ENCODE data around the gene EXOC4. TPM values are rescaled to one million over a fixed set of nuclear protein-coding genes. Genes with fewer than 3 reads are reported as not detected.

Gene EXOC4
- total and polyA plus RNA-seq, 2 donors from 2014 or later, result 22.8 to 78.7 TPM

DNA sequence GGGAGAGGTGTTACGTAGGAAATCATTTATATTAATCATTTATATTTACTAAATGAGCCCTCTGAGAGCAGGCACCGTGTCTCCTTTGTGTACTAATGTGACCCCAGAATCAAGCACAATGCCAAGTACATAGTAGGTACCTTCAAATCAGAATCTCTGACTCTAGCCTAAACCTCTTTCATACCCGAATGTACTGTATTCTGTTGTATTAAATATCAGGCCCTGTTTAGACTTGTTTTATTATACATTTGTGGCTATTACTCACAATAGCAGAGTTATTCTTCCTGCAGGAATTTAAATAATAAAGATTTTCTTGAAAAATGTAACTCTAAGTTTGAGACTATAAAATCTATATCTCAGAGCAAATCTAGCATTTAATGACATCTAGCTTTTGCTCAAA, 297.3 kb downstream of the EXOC4 start:
- Histone ChIP-seq H3K27ac (ENCODE audit: low read depth in 2 of 2, low read length in 2 of 2) (no peak overlapping the region), H3K27me3 (ENCODE audit: control insufficient read depth, insufficient read depth, low read length) (no peaks in the 10 kb centered on the region), H3K9ac (ENCODE audit: low read length in 3 of 3) (no peak overlapping the region), H3K36me3 (ENCODE audit: control insufficient read depth in 2 of 3, insufficient read depth in 3 of 3, low read length in 3 of 3) (no peaks in the 10 kb centered on the region), H3K4me1 (ENCODE audit: control insufficient read depth in 2 of 3, insufficient read depth in 2 of 3, low read depth in 1 of 3, low read length in 3 of 3) (peaks cover 0 to 9% (median 0%) of the 10 kb centered on the region in 3 donors), H3K4me3 (ENCODE audit: low read length in 3 of 3) (no peak overlapping the region), H3K9me3 (ENCODE audit: control insufficient read depth in 2 of 3, insufficient read depth in 1 of 3, low read length in 3 of 3) (no peaks in the 10 kb centered on the region)
- intact Hi-C loops (cut with DNase I), result no loop called here
- no peak for TF ChIP-seq CTCF (IDR thresholded peaks at IDR 0.05; ENCODE audit: borderline replicate concordance, extremely low read depth, insufficient read depth)
- FAIRE-seq (no peak), DNase-seq (no peak)

- H3K4me1 ChIP-seq (ENCODE audit: control insufficient read depth in 2 of 3, insufficient read depth in 2 of 3, low read depth in 1 of 3, low read length in 3 of 3), result peaks cover 0 to 9% (median 0%) of the 10 kb centered on the region in 3 donors
- H3K27ac ChIP-seq (ENCODE audit: low read depth in 2 of 2, low read length in 2 of 2), result no peak overlapping the region
- H3K4me3 ChIP-seq (ENCODE audit: low read length in 3 of 3), result no peak overlapping the region
- FAIRE-seq, result no peak
- TF ChIP-seq CTCF (IDR thresholded peaks at IDR 0.05; ENCODE audit: borderline replicate concordance, extremely low read depth, insufficient read depth), result no peak
- DNase-seq, result no peak
- H3K36me3 ChIP-seq (ENCODE audit: control insufficient read depth in 2 of 3, insufficient read depth in 3 of 3, low read length in 3 of 3), result no peaks in the 10 kb centered on the region
- H3K9me3 ChIP-seq (ENCODE audit: control insufficient read depth in 2 of 3, insufficient read depth in 1 of 3, low read length in 3 of 3), result no peaks in the 10 kb centered on the region
- no peak overlapping the region for H3K9ac ChIP-seq (ENCODE audit: low read length in 3 of 3)
- no peaks in the 10 kb centered on the region for H3K27me3 ChIP-seq (ENCODE audit: control insufficient read depth, insufficient read depth, low read length)
- intact Hi-C loops (cut with DNase I), result no loop called here
These were observed 297.9 kb downstream of the EXOC4 start for GRCh38 chr7:133550811-133551210.

DNA sequence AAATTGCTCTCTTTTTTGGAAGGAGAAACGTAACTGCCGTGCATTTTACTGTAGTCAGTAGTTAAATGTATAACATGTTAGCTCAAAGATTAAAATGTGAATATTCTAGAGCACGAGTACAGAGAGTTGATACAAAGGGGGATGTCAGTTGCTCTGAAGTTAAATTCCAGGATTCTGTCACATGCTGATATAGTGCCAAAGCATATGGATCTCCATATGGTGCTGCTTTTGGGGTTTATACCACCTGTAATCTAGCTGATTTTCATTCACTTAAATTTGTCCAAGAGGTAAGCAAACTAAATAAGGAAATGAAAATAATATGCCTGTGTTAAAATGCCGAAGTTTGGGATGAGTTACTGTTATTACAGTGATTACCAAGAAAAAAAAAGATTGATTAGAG, 298.6 kb downstream of the EXOC4 start:
- no peak for FAIRE-seq
- no peak for TF ChIP-seq CTCF (IDR thresholded peaks at IDR 0.05; ENCODE audit: borderline replicate concordance, extremely low read depth, insufficient read depth)
- intact Hi-C loops (cut with DNase I), result no loop called here

DNA sequence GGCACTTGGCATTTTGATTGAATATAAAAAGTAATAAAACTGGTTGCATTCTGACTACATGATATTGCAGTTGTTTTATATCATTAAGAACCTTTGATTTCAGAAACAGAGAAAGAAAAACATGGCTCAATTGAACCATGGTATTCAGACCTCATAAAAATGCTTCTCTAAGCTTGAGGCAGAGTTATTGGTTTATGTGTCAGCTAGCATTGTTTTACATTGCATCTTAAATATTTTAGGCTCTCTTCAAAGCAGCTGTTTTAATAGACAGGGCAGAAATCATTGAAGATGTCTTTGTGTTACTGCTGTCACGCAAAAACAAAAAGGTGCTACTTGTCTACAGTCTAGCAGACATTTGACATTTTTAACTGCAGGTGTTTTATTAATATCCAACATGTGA, 299.2 kb downstream of the EXOC4 start:
- TF ChIP-seq CTCF (IDR thresholded peaks at IDR 0.05; ENCODE audit: borderline replicate concordance, extremely low read depth, insufficient read depth), result no peak
- H3K9me3 ChIP-seq (ENCODE audit: control insufficient read depth in 2 of 3, insufficient read depth in 1 of 3, low read length in 3 of 3), result no peaks in the 10 kb centered on the region
- H3K36me3 ChIP-seq (ENCODE audit: control insufficient read depth in 2 of 3, insufficient read depth in 3 of 3, low read length in 3 of 3), result no peaks in the 10 kb centered on the region
- no peak overlapping the region for H3K9ac ChIP-seq (ENCODE audit: low read length in 3 of 3)
- peaks cover 0 to 9% (median 0%) of the 10 kb centered on the region in 3 donors for H3K4me1 ChIP-seq (ENCODE audit: control insufficient read depth in 2 of 3, insufficient read depth in 2 of 3, low read depth in 1 of 3, low read length in 3 of 3)
- DNase-seq (no peak), FAIRE-seq (no peak)
- no peak overlapping the region for H3K27ac ChIP-seq (ENCODE audit: low read depth in 2 of 2, low read length in 2 of 2)
- no peak overlapping the region for H3K4me3 ChIP-seq (ENCODE audit: low read length in 3 of 3)
- no peaks in the 10 kb centered on the region for H3K27me3 ChIP-seq (ENCODE audit: control insufficient read depth, insufficient read depth, low read length)
- intact Hi-C loops (cut with DNase I), result no loop called here

More for the DNA sequence above, 298.6 kb downstream of the EXOC4 start:
- no peaks in the 10 kb centered on the region for H3K27me3 ChIP-seq (ENCODE audit: control insufficient read depth, insufficient read depth, low read length)
- DNase-seq, result no peak
- H3K9ac ChIP-seq (ENCODE audit: low read length in 3 of 3), result no peak overlapping the region
- H3K27ac ChIP-seq (ENCODE audit: low read depth in 2 of 2, low read length in 2 of 2), result no peak overlapping the region
- H3K36me3 ChIP-seq (ENCODE audit: control insufficient read depth in 2 of 3, insufficient read depth in 3 of 3, low read length in 3 of 3), result no peaks in the 10 kb centered on the region
- no peaks in the 10 kb centered on the region for H3K9me3 ChIP-seq (ENCODE audit: control insufficient read depth in 2 of 3, insufficient read depth in 1 of 3, low read length in 3 of 3)
- H3K4me1 ChIP-seq (ENCODE audit: control insufficient read depth in 2 of 3, insufficient read depth in 2 of 3, low read depth in 1 of 3, low read length in 3 of 3), result peaks cover 0 to 9% (median 0%) of the 10 kb centered on the region in 3 donors
- H3K4me3 ChIP-seq (ENCODE audit: low read length in 3 of 3), result no peak overlapping the region

Data from kidney (tissue), 14 donors.